NCI-H1930 (cell line): Measurements from ENCODE around the gene ATP8B1.

ENCODE experiments used
- DNase-seq, 2 experiments: peaks; one replicate each; lab custom pipeline; 2025; lab: John Stamatoyannopoulos, UW

ATP8B1 gene

DNA sequence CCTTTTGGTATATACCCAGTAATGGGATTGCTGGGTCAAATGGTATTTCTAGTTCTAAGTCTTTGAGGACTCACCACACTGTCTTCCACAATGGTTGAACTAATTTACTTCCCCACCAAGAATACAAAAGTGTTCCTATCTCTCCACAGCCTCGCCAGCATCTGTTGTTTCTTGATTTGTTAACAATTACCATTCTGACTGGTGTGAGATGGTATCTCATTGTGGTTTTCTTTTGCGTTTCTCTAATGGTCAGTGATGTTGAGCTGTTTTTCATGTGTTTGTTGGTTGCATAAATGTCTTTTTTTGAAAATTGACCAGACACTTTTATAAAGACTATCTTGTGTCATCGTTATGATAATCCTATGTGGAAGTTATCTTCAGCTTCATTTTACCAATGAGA is 16.0 kb upstream of the ATP8B1 start:
- no peak for DNase-seq

DNA sequence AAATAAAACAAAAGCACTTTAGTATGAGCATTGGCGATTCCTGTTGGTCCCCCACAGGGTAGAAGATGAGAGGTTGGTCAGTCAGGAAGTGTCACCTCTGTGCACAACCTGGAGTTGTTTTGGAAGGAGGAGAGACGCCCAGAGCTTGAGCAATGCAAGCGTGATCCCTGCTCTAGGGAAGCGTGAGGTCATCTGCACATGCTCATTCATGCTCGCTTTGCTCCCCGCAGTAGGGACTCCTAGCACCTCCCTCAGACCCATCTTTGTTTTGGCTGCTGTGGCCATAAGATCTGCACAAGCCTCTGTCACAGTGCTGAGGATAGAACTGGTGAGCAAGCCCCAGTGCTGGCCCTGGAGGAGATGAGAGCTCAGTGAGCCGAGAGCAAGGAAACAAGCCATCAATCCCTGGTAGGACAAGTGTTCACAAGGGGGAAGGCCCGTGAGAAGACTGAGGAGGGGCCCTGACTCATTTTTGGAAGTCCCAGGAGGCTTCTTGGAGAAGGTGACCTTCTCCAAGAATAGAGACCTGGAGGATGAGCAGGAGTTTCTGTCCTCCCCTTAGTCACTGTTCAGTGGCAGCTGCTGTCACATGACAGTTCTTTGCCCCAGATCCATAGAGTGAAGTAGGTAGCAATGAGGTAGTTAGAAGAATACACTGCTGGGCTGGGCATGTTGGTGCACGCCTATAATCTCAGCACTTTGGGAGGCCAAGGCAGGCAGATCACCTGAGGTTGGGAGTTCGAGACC is 13.3 kb upstream of the ATP8B1 start:
- no peak for DNase-seq

DNA sequence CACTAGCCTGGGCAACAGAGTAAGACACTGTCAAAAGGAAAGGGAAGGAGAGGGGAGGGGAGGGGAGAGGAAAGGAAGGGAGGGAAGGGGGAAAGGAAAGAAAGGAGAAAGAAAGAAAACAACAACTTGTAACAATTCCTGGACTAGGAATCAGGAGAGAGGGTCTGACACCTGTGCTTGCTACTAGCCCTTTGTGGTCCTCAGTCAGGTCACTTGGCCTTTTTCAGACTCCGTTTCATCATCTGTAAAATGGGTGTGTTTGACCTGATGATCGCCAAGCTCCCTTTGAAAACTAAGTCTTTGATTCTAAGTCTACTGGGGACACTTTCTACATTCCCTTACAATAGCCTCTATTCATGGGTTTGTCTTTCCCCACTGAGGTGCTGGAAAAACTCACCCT is 11.4 kb upstream of the ATP8B1 start:
- DNase-seq: no peak

DNA sequence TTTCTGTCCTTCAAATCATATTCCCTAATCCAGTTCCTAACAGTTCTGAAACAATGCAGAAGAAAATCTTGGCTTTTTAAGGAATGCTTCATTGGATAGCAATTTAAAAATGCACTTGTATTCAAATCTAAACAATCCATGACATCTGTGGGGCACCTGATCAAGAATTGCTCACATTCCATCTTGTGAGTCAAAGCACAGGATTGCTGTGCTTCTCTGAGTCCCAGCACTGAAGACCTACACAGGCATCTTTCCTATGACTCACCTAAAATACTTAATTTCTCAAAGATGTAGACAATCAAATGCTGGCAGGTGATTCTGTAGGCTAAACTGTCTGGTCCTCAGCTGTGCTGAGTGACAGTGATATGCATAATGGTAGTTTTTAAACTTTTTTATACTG is 10.1 kb upstream of the ATP8B1 start:
- DNase-seq: no peak

DNA sequence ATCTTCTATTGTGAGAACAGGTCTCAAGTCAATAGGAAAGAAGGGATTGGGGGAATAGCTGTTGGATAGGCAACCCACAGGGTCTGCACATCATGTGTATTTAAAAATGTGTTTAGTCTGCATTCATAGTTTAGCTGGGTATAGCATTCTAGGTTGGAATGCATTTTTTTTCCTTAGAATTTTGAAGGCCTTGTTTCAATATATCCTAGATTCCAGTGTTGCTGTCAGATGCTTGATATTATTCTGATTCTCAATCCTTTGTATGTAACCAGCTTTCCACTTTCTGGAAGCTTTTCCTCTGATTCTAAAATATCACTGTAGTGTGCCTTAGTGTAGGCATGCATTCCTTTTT is 9.0 kb upstream of the ATP8B1 start:
- no peak for DNase-seq

DNA sequence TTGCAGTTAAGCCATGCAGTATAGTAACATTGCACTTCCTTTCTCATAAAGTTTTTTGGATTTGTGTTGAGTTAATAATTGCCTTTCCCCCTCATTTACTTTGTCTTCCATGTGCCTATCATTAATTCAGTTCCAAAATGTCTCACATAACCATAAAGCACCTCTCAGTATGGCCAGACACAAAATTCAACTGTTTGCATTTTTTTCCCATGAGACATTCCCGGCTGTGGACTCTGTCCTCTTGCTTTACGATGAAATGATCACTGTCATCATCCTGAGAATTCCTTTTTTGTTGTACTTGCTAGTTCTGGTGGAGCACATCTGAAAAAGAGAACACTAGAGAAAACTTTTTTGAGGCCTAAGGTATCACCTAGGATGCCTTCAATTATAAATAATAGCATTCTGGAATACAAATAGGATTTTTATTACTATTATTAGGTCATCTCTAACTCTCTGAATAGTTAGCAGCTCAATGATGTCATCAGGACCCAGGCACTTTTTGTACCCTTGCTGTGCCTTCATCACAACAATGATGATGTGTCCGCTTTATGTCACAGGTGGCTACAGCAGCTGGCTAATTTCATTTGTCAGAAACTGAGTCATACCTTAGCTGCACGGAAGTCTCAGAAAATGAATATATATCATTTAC is 8.5 kb upstream of the ATP8B1 start:
- no peak for DNase-seq

DNA sequence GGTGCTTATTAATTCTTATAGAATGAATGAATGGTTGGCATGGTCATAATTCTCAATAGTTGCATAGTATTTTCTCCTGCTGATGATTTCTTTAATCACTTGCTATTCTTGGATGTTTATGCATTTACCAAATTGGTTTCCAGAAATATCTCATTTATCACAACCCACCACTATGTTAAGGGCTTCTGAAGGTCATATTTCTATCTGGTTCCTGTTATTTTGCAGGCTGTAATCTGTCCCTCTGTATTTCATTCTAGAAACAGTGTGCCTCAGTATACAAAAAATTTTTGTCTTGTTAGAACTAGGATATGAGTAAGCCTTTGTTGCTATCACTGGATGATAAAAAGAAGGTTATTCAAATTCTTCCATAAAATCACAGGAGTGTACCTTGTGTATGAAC is 6.1 kb upstream of the ATP8B1 start:
- no peak for DNase-seq

DNA sequence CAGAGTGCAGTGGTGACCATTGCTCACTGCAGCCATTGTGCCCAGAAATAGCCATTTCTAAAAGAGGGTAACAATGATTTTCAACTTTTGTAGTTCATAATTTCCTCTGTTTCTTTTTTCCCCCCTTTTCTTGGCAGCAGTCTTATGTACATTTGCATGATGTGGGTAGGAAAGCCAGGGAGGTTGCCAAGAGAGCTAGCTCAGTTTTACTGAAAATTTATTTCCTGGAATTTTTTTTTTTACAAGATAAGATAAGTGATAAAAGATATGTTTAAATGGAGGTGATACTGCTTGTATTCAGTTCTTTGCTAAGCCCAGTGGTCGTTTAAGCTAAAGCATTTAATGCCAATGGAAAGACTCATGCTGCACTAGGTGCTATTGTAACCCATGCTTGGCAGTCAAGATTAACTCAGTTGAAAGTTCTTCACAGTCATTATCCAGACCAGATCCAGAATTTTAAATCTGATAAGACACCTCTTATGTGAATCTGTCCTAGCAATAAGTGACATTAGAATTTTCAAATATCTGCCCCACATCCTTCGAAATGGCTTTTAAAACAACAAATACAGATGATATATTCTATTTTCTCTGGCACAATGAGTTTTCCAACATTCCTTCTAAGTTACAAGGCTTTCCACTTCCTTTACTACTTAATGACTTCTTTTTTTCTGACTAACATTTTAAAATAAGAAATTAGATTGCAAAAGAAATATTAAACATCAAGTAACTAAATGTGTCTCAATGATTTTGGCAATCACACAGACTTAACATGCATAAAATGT is 4.4 kb upstream of the ATP8B1 start:
- no peak for DNase-seq

DNA sequence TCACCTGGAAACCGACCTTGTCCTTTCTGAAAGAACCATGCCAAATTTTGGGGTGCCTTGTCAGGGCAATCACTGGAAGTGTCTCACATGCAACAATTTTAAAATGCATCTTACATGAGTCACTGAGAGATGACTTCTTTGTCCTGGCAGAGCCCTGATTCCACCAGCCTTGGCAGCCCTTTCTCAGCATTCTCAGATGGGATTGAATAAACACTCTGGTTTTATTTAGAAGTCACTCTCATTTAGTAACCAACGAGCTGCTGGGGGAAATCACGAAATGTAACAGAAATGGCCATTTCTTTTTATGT is 3.8 kb upstream of the ATP8B1 start:
- DNase-seq: no peak

DNA sequence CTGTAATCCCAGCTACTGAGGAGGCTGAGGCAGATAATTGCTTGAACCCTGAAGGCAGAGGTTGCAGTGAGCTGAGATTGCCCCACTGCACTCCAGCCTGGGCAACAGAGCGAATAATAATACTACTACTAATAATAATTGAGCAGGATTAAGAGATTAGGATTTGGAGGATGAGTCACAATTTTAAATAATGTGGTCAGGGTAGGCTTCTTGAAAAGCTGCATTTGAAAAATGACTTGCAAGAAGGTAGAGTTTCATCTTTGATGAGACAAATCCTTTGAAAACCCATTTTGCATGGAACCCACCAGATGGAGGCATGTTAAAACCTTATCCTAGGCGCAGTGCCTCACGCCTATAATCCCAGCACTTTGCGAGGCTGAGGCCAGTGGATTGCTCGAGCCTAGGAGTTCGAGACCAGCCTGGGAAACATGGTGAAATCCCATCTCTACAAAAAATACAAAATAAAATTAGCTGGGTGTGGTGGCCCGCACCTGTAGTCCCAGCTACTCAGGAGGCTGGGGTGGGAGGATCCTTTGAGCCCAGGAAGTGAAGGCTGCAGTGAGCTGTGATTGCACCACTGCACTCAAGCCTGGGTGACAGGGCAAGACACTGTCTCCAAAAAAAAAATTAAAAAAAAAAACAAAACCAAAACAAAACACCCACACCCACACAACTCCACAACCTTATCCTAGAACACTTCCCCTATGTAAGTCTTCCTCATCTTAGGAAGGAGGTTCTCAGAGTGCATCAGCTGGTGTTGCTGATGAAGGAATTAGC is 3.3 kb upstream of the ATP8B1 start:
- no peak for DNase-seq

DNA sequence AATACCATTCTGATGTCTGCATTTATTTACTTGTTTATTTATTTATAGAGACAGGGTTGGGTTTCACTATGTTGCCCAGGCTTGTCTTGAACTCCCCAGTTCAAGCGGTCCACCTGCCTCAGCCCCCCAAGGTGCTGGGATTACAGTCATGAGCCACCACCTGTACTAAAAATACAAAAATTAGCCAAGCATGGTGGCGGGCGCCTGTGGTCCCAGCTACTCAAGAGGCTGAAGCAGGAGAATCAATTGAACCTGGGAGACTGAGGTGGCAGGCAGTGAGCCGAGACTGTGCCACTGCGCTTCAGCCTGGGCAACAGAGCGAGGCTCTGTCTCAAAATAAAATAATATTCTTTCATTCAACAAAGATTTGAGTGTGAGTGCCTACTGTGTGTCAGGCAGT is 2.0 kb upstream of the ATP8B1 start:
- no peak for DNase-seq

DNA sequence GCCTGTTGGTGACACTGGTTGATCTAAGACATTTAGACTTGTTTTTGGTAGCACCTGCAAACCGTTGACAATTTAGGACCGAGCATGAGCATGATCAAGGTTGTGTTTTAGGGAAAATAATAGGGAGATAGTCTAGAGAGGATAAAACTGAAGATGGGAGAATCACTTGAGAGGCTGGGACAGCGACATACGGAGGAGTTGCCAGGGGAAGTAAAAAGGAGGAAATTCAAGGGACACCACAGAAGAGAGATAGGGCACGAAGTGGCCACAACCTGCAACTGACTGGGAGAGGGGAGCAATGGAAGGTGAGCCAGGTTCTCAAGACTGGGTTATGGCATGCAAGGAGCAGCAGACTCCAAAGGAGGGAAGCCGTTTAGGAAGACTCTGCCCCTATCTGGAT is 1.4 kb upstream of the ATP8B1 start:
- DNase-seq: no peak

DNA sequence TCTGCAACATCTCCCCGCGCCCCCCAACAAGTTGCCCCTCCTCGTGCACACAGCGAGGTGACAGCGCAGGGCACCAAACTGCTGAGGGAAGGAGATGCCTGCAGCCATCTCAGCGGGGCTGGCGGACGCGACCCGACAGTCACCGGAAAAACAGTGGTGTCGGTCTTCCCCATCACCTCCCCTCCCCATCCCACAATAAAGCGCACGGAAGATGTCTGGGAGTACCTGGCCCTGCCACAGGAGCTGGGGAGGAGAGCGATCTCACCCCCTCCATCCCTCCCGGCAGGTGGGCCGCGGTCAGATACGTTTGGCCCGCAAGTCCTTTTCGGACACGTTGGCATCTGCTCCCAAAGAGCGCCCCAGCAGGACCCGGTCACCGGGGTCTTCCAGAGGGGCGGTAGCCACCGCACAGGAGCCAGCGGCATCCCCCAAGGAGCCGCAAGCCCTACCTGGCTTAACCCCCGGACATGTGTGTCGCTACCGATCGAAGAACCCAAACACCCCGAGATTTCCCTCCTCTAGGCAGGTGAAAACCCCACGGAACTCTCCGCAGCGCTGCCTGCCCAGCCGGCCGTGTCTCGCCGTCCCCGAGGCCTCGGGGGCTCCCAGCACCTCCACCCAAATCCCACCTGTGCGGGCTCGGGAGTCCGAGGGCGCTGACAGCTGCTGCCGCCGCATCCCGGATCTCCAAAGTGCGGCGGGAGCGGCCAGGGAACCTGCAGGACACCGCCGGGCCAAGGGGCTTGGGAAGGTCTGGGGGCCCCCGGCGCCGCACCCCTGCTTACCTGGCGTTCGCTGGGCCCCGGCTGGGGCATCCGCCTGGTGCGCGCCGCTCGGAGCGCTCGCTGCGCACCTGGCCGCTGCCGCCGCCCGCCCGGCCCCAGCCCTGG is 657 bp downstream of the ATP8B1 start:
- DNase-seq: no peak

DNA sequence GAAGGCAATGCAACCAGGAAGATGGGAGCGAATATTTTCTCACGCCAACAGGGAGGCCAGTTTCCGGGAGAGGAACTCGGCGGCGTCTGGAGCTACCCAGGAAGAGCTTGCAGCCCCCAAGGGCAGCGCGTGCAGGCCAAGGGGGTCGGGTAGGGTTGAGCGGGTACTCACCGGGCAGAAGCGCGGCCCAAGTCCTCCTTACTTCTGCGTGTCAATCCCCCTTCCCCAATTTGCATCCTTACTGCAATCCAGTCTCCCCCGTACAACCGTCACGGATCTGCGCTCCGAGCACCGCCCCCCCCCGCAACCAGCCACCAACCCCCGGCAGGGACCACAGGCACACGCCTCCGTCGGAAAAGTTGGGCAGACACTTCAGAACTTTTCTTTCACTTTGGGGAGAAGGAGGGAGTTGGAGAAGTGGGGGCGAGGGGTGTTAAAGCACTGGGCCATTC is 1.3 kb downstream of the ATP8B1 start:
- DNase-seq: no peak

DNA sequence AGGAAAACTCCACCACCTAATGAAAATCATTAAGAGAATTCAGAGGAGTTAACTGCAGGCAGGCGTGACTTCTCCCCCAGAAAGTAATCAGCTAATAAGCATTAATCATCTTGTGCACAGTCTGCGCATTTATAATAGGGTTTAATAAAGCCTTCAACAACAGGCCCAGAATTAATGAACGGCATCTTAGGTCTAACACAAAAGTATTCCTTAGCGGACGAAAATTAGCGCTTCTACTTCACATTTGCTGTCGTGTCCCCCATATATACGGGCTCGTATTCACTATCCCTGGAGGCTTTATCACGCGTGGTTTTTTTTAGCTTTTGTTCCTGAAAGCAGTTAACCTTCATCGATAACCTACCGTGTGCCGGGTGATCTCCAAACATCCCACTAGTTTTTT is 1.8 kb downstream of the ATP8B1 start:
- no peak for DNase-seq

DNA sequence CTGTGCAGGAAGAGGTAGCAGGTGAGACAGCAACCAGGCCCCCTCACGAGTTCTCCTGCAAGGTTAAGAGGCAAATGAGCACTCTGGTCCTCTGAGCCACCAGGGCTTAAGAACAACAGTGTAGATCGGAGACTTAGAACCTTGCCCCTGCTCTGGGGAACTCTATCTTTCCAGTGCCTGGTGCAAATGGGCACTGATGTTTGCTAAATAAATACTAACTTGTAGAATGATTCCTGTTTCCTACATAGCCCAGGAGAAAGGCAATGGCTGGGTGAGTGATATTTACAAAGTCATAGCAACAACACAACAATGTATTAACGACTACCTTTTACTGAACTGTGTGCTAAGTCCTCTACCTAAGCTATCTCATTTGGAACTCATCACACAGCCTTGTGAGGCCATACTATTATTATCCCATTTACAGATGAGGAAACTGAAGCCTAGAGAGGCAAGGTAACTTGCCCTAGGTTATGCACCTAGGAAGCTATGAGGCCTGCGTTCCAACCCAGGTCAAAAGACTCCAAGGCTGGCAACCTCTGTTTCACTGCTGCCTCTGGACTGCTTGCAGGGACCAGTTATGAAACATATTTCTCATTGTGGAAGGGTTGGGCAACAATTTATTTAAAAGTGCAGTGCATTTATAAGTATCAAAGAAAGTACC is 4.3 kb downstream of the ATP8B1 start:
- DNase-seq: no peak

DNA sequence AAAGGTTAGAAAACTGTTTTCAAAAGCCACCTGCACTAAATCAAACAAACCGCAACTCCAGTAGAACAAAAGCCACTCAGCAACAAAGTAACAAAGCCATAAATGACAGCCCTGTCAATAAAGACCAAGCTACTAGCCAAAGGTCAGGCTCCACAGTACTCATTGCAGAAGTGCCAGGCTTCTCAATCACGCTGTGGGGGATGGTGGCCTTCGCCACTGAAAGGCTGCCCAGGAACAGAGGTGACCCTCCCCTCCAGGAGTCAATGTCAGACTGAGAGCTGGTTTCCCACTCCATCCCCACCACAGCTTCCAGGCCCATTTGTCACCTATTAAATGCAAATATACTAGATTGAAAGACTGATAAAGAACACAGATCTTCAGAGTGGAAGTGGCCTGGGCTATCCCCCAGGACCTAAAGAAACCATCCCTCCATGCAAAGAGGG is 5.9 kb downstream of the ATP8B1 start:
- DNase-seq: peak; percentile 19 to 24

DNA sequence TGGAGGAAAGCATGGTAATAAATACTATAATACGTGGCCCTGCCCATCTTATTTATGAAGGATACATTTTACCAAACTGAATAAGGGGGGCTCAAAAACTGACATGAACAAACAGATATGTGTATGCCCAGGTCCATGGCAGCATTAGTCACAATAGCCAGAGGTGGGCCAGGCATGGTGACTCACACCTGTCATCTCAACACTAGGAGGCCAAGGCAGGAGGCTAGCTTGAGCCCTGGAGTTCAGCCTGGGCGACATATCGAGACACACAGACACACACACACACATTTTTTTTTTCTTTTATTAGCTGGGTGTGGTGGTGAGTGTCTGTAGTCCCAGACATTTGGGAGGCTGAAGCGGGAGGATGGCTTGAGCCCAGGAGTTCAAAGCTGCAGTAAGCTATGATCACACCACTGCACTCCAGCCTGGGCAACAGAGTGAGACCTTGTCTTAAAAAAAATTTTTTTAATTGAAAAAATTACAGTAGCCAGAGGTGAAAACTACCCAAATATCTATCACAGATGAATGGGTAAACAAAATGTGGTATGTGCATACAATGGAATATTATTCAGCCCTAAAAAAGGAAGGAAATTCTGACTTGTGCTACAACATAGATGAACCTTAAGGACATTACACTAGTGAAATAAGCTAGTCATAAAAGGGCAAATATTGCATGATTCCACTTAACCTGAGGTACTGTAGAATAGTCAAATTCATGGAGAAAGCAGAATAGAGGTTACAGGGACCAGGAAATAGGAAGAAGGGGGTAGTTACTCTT is 8.0 kb downstream of the ATP8B1 start:
- no peak for DNase-seq

DNA sequence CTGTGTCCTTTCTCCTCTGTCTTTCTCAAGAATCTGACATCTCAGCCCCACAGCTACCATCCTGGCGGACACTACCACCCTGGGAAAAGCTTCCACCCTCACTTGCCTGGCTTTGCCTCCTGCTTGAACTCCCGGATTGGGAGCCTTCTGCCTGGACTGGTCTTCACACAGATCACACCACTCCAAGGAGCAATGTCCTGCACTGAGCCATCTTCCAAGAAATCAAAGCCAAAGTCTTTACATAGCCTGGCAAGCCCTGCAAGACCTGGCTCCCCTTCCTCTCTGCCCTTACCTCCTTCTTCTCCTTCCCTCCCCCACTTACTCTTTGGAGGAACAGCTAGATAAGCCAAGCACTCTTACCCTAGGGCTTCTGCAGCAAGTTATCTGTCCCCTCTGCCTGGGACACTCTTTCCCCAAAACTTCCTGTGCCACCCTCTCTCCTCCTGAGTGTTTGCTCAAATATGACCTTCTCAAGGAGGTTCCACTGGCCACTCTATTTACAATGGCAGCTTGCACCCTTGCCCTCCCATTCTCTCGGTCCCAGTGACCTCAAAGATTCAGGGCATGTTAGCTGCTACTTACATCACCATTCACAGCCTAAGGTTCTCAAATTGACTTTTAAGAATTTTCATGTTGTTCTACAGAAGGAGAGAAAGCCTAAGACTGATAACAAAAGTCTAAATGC is 9.7 kb downstream of the ATP8B1 start:
- DNase-seq: no peak
